Measurements from ENCODE around the gene ZNF74.

GRCh38 chr22:20435436-20436306 is 41.7 kb downstream of the ZNF74 start:
- TF ChIP-seq, protein P1, sequence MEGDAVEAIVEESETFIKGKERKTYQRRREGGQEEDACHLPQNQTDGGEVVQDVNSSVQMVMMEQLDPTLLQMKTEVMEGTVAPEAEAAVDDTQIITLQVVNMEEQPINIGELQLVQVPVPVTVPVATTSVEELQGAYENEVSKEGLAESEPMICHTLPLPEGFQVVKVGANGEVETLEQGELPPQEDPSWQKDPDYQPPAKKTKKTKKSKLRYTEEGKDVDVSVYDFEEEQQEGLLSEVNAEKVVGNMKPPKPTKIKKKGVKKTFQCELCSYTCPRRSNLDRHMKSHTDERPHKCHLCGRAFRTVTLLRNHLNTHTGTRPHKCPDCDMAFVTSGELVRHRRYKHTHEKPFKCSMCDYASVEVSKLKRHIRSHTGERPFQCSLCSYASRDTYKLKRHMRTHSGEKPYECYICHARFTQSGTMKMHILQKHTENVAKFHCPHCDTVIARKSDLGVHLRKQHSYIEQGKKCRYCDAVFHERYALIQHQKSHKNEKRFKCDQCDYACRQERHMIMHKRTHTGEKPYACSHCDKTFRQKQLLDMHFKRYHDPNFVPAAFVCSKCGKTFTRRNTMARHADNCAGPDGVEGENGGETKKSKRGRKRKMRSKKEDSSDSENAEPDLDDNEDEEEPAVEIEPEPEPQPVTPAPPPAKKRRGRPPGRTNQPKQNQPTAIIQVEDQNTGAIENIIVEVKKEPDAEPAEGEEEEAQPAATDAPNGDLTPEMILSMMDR (IDR thresholded peaks at IDR 0.05; ENCODE audit: poor library complexity) = no peak
- no peak for TF ChIP-seq EZH2phosphoT487 (IDR thresholded peaks at IDR 0.05; ENCODE audit: low read depth, severe bottlenecking, unreplicated experiment)
